H1 (cell line): ENCODE data around the gene AMIGO2. TPM values are rescaled to one million over a fixed set of nuclear protein-coding genes. Genes with fewer than 3 reads are reported as not detected.

ENCODE experiments used
- BACH1 ChIP-seq: IDR thresholded peaks from 2 replicates; pipeline ENCODE4 v1.6.1; 2012; ENCODE audit warnings: low read length, improper control_type of control experiment
- CHD7 ChIP-seq: fragments of 300-600 bp; sonication (generic); IDR thresholded peaks from 2 replicates; pipeline ENCODE4 v1.7.1; 2012; ENCODE audit warnings: low read length, moderate library complexity, mild to moderate bottlenecking, inconsistent platforms; ENCODE audit not compliant: insufficient replicate concordance
- E2F6 ChIP-seq: IDR thresholded peaks from 2 replicates; pipeline ENCODE4 v1.6.1; 2012; ENCODE audit warnings: inconsistent platforms
- JUND ChIP-seq: IDR thresholded peaks from 2 replicates; pipeline ENCODE4 v1.6.1; 2011; ENCODE audit warnings: mild to moderate bottlenecking, improper control_type of control experiment, low read length
- MAFK ChIP-seq: IDR thresholded peaks from 2 replicates; pipeline ENCODE4 v1.6.1; 2012; ENCODE audit warnings: low read depth, mild to moderate bottlenecking, improper control_type of control experiment, low read length
- PHF8 ChIP-seq: fragments of 200-600 bp; sonication (generic); conservative IDR thresholded peaks from 2 replicates; pipeline ENCODE4 v1.7.1; 2012; ENCODE audit warnings: low read depth, mild to moderate bottlenecking, inconsistent platforms, low read length, moderate library complexity
- POU5F1 ChIP-seq: IDR thresholded peaks from 2 replicates; pipeline ENCODE4 v1.6.1; 2011; ENCODE audit warnings: low read depth, mild to moderate bottlenecking, low read length, moderate library complexity
- TAF1 ChIP-seq: IDR thresholded peaks from 2 replicates; pipeline ENCODE4 v1.6.1; 2011; ENCODE audit warnings: mild to moderate bottlenecking, low read depth, low read length
- polyA plus RNA-seq, 7 experiments: library from polyadenylated mRNA; depleted of rRNA in 3 of 7; stranded (reverse) in 5 of 7; unstranded in 2 of 7; fragments of >200 nt in 5 of 7; fragments of 200-250 nt in 2 of 7; gene quantifications; 1 replicate in 5 of 7; 2 replicates in 1 of 7; 4 replicates in 1 of 7; pipeline versions ENCODE4 v1.2.1 to v1.2.3, GENCODE V29; 2011 to 2013; ENCODE audit warnings: missing spikeins in 2 of 7, mixed read lengths in 2 of 7
- total RNA-seq: library from RNA; stranded (reverse); fragmentation: NEBNext Ultra II Directional; extraction: Animal tissue kit (Norgen Biotek cat#: 25700); gene quantifications from 2 replicates; pipeline ENCODE4 v1.2.1, GENCODE V29; 2021

The AMIGO2 gene
- total and polyA plus RNA-seq, 2 of the 8 experiments (the other 6 are each of a cell fraction or from before 2014, with no cell fraction given), result 1.7 to 3.3 TPM

DNA sequence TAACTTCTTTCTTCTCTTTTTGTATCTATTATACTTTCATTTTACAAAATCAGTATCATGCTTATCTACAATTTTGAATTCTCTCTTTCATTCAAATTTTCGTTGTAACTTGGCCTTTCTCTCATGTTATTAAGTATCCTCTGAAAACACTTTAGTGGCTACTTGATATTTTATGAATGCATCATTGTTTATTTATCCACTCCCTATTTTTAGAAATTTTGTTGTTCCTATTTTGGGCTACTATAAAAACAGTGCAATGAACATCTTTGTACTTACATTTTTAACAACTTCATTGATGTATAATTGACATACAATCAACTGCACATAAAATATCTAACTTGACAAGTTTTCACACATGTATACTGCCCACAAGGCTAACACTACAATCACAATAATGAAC lies 44.0 kb upstream of the AMIGO2 start (continued):
- no peak for TF ChIP-seq CHD7
- TF ChIP-seq PHF8, result no peak
- no peak for TF ChIP-seq MAFK
- TF ChIP-seq TAF1, result no peak
- no peak for TF ChIP-seq BACH1
- TF ChIP-seq JUND, result no peak
- no peak for TF ChIP-seq POU5F1
- TF ChIP-seq E2F6, result no peak
